Keratinocyte (primary cell): Measurements from ENCODE around the gene OR51V1. TPM values are rescaled to one million over a fixed set of nuclear protein-coding genes. Genes with fewer than 3 reads are reported as not detected.

Experiments used
- DNase-seq: peaks from one replicate; pipeline ENCODE4 v3.0.0-alpha.2; 2011; ENCODE audit warnings: low read depth, missing footprints, low spot score
- FAIRE-seq: peaks from 2 replicates; lab custom pipeline; 2011; peaks lifted over from hg19 to GRCh38; lab: Jason Lieb, UNC
- H2AFZ ChIP-seq: 2 replicates; pipeline ENCODE4 v1.6.0; 2012; ENCODE audit warnings: low read length, control low read depth, inconsistent platforms; ENCODE audit not compliant: control insufficient read depth
- H3K27ac ChIP-seq: 2 replicates; pipeline ENCODE4 v1.5.1; 2011; ENCODE audit warnings: low read length; ENCODE audit not compliant: control insufficient read depth, insufficient read depth
- H3K27me3 ChIP-seq: 3 replicates; pipeline ENCODE4 v1.6.0; 2011; ENCODE audit warnings: low read length; ENCODE audit not compliant: control insufficient read depth, insufficient read depth; ENCODE audit errors: extremely low read depth
- H3K36me3 ChIP-seq, 2 experiments: 2 replicates in 1 of 2; 3 replicates in 1 of 2; pipeline ENCODE4 v1.5.1; 2011; ENCODE audit warnings: low read length in 2 of 2, mild to moderate bottlenecking in 1 of 2; ENCODE audit not compliant: control insufficient read depth in 2 of 2, insufficient read depth in 2 of 2; ENCODE audit errors: extremely low read depth in 1 of 2
- H3K4me1 ChIP-seq: 3 replicates; pipeline ENCODE4 v1.5.1; 2011; ENCODE audit warnings: low read length; ENCODE audit not compliant: control insufficient read depth, insufficient read depth; ENCODE audit errors: extremely low read depth
- H3K4me2 ChIP-seq: 3 replicates; pipeline ENCODE4 v1.6.0; 2011; ENCODE audit warnings: low read depth, low read length; ENCODE audit not compliant: control insufficient read depth, insufficient read depth; ENCODE audit errors: extremely low read depth
- H3K4me3 ChIP-seq, 3 experiments: fragments of 200-600 bp in 1 of 3; sonication (generic) in 1 of 3; 2 replicates in 2 of 3; 3 replicates in 1 of 3; pipeline ENCODE4 v1.5.1; 2011 to 2016; ENCODE audit warnings: low read length in 3 of 3, mild to moderate bottlenecking in 3 of 3, control low read depth in 2 of 3, inconsistent platforms in 1 of 3, low read depth in 1 of 3, mixed read lengths in 1 of 3, mixed run types in 1 of 3, moderate library complexity in 1 of 3; ENCODE audit not compliant: control insufficient read depth in 2 of 3, insufficient read depth in 2 of 3; ENCODE audit errors: extremely low read depth in 1 of 3
- H3K79me2 ChIP-seq: 2 replicates; pipeline ENCODE4 v1.6.0; 2012; ENCODE audit warnings: low read length; ENCODE audit not compliant: control insufficient read depth, insufficient read depth
- H3K9ac ChIP-seq: 3 replicates; pipeline ENCODE4 v1.6.0; 2011; ENCODE audit warnings: low read length; ENCODE audit not compliant: control insufficient read depth, insufficient read depth; ENCODE audit errors: extremely low read depth
- H3K9me1 ChIP-seq: 3 replicates; pipeline ENCODE4 v1.6.0; 2011; ENCODE audit warnings: low read length; ENCODE audit not compliant: control insufficient read depth, insufficient read depth; ENCODE audit errors: extremely low read depth
- H3K9me3 ChIP-seq: 2 replicates; pipeline ENCODE4 v1.5.1; 2012; ENCODE audit warnings: low read depth, low read length; ENCODE audit not compliant: control insufficient read depth
- H4K20me1 ChIP-seq: 3 replicates; pipeline ENCODE4 v1.6.0; 2011; ENCODE audit warnings: low read length; ENCODE audit not compliant: control insufficient read depth, insufficient read depth; ENCODE audit errors: extremely low read depth
- CTCF ChIP-seq, 3 experiments: IDR thresholded peaks in 1 of 3; conservative IDR thresholded peaks in 1 of 3; optimal IDR thresholded peaks in 1 of 3; 2 replicates in 2 of 3; 3 replicates in 1 of 3; pipeline versions ENCODE3 to v1.5.1; 2011; ENCODE audit warnings: low read length in 3 of 3, mild to moderate bottlenecking in 3 of 3, moderate library complexity in 2 of 3, control low read depth in 1 of 3, inconsistent platforms in 1 of 3; ENCODE audit not compliant: insufficient read depth in 2 of 3; ENCODE audit errors: extremely low read depth in 1 of 3
- EZH2 ChIP-seq: IDR thresholded peaks from one replicate; pipeline ENCODE4 v1.6.1; 2012; ENCODE audit warnings: inconsistent platforms, mild to moderate bottlenecking, low read length, moderate library complexity
- dilution Hi-C: fragments of 300-500 bp; cut with MboI; formaldehyde crosslinking; loops from one replicate; pipeline ENCODE4 v1.7.0; 2020; ENCODE audit warnings: low sequenced_read_pairs; ENCODE audit not compliant: extremely low pct_ligation_motif_present
- polyA plus RNA-seq, 5 experiments: library from polyadenylated mRNA; depleted of rRNA in 3 of 5; stranded (reverse) in 3 of 5; stranded (forward) in 1 of 5; unstranded in 1 of 5; fragments of >200 nt; gene quantifications; 1 replicate in 1 of 5; 2 replicates in 3 of 5; 3 replicates in 1 of 5; pipeline versions ENCODE4 v1.2.1 to v1.2.3, GENCODE V29; 2011 to 2012; ENCODE audit warnings: missing spikeins in 2 of 5, low read depth in 1 of 5, low replicate concordance in 1 of 5

Gene OR51V1
- polyA plus RNA-seq, 1 donor (not counting 4 experiments of a cell fraction or from before 2014, with no cell fraction given) = not detected

GRCh38 chr11:5230266-5230665 is 29.8 kb upstream of the OR51V1 start:
- DNase-seq (no peak), FAIRE-seq (no peak)
- dilution Hi-C loops = no loop called here
- no peaks in the 10 kb centered on the region for H3K9me3 ChIP-seq
- H4K20me1 ChIP-seq = no peaks in the 10 kb centered on the region
- no peak overlapping the region for H3K27ac ChIP-seq
- TF ChIP-seq CTCF (optimal IDR thresholded peaks at IDR 0.05 in 1 of 3, IDR thresholded peaks at IDR 0.05 in 1 of 3, conservative IDR thresholded peaks at IDR 0.05 in 1 of 3; ENCODE audit: extremely low read depth in 1 of 3, insufficient read depth in 2 of 3, low read length in 3 of 3) = no peak
- no peak for TF ChIP-seq EZH2
- no peaks in the 10 kb centered on the region for H3K36me3 ChIP-seq
- H3K79me2 ChIP-seq = no peaks in the 10 kb centered on the region
- H3K9ac ChIP-seq = no peak overlapping the region
- no peaks in the 10 kb centered on the region for H3K9me1 ChIP-seq
- no peak overlapping the region for H3K4me3 ChIP-seq
- H2AFZ ChIP-seq = no peak overlapping the region
- H3K27me3 ChIP-seq = no peaks in the 10 kb centered on the region
- no peak overlapping the region for H3K4me2 ChIP-seq
- no peaks in the 10 kb centered on the region for H3K4me1 ChIP-seq

- dilution Hi-C loops = no loop called here
- Histone ChIP-seq H3K4me3 (no peak overlapping the region), H3K79me2 (no peaks in the 10 kb centered on the region), H4K20me1 (no peaks in the 10 kb centered on the region), H3K9me1 (no peaks in the 10 kb centered on the region), H3K36me3 (no peaks in the 10 kb centered on the region), H3K4me2 (no peak overlapping the region), H3K9ac (no peak overlapping the region), H3K4me1 (no peaks in the 10 kb centered on the region), H2AFZ (no peak overlapping the region), H3K9me3 (no peaks in the 10 kb centered on the region), H3K27ac (no peak overlapping the region), H3K27me3 (no peaks in the 10 kb centered on the region)
- TF ChIP-seq EZH2 (no peak), CTCF (optimal IDR thresholded peaks at IDR 0.05 in 1 of 3, IDR thresholded peaks at IDR 0.05 in 1 of 3, conservative IDR thresholded peaks at IDR 0.05 in 1 of 3; ENCODE audit: extremely low read depth in 1 of 3, insufficient read depth in 2 of 3, low read length in 3 of 3) (no peak)
- DNase-seq (no peak), FAIRE-seq (no peak)
Measured at GRCh38 chr11:5229796-5230195, 29.3 kb upstream of the OR51V1 start.
